Eye (tissue), 1 donor: Measurements from ENCODE around the gene TPP1.

Experiments used
- DNase-seq: peaks from one replicate; pipeline ENCODE4 v3.0.0-alpha.2; 2015

The TPP1 gene

DNA sequence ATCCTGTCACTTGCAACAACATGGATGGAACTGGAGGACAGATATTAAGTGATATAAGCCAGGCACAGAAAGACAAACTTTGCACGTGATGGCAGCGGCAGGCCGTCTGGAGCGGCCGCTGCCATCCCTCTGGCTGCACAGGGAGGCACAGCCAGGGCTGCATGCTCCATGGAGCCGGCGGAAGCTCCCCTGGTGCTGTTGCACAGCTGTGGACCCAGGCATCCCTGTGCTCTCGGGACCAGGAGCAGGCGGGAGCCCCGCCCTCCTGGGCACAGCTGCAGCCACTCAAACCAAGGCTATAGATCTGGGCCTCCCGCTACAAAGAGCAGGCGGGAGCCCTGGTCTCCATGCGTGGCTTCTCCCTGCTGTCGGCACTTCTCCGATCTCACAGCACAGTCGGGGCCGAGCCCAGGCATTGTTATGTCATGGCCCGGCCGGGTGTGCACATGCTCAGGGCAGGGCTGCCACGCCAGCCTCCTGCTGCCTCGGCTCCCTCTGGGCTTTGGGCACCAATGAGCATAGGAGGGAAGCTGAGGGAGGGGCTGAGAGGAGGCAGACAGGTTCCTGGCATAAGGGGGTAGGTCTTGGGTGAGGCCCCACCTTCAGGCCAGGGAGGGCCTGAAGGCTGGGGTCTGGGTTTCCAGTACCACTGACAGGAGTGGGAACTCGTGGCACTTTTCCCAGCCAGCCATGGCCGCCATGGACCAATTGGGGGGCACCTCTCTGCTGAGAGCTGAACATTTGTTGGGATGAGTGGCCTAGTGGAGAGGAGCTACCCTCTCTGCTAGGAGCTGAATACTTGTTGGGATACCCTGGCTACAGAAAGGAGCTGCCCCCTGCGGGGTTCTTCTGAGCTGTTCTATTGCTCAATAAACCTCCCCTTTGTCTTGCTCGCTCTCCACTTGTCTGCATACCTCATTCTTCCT lies 32.5 kb downstream of the TPP1 start:
- DNase-seq, result no peak

DNA sequence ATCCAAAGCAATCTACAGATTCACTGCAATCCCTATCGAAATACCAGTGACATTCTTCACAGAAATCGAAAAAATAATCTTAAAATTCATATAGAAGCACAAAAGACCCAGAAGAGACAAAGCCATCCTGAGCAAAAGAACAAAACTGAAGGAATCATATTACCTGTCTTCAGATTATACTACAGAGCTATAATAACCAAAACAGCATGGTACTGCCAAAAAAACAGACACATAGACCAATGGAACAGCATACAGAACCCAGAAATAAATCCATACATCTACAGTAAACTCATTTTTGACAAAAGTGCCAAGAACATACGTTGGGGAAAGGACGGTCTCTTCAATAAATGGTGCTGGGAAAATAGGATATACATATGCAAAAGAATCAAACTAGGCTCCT lies 34.7 kb downstream of the TPP1 start:
- DNase-seq, result no peak

DNA sequence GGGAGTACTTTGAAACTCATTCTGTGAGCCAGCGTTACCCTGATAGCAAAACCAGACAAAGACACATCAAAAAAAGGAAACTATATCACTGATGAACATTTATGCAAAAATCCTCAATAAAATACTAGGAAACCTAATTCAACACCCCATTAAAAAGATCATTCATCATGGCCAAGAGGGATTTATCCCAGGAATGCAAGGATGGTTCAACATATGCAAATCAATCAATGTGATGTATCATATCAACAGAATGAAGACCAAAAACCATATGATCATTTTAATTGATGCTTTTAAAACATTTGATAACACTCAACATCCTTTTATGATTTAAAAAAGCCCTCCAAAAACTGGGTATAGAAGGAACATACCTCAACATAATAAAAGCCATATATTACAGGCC lies 35.6 kb downstream of the TPP1 start:
- no peak for DNase-seq

DNA sequence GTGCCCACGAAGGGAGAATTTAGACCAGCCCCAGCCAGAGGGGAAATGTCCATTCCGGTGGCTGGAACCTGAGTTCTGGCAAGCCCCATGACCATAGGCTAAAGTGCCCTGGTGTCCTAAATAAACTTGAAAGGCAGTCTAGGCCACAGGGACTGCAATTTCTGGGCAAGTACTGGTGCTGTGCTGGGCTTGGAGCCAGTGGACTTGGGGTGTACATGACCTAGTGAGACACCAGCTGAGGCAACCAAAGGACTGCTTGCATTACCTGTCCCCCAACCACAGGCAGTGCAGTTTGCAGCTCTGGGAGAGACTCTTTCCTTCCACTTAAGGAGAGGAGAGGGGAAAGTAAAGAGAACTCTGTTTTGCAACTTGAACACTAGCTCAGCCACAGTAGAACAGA lies 39.5 kb downstream of the TPP1 start:
- no peak for DNase-seq

DNA sequence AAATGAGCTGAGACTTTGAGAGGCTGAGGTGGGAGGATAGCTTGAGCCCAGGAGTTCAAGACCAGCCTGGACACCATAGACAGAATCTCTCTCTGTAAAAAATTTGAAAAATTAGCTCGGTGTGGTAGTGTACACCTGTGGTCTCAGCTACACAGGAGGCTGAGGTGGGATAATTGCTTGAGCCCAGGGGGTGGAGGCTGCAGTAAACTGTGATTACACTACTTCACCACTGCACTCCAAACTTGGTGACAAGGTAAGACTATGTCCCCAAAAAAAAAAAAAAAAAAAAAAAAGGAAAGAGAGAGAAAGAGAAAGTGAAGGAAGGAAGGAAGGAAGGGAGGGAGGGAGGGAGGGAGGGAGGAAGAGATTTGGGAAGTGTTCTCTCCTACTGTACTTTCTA lies 41.1 kb downstream of the TPP1 start:
- DNase-seq, result no peak

DNA sequence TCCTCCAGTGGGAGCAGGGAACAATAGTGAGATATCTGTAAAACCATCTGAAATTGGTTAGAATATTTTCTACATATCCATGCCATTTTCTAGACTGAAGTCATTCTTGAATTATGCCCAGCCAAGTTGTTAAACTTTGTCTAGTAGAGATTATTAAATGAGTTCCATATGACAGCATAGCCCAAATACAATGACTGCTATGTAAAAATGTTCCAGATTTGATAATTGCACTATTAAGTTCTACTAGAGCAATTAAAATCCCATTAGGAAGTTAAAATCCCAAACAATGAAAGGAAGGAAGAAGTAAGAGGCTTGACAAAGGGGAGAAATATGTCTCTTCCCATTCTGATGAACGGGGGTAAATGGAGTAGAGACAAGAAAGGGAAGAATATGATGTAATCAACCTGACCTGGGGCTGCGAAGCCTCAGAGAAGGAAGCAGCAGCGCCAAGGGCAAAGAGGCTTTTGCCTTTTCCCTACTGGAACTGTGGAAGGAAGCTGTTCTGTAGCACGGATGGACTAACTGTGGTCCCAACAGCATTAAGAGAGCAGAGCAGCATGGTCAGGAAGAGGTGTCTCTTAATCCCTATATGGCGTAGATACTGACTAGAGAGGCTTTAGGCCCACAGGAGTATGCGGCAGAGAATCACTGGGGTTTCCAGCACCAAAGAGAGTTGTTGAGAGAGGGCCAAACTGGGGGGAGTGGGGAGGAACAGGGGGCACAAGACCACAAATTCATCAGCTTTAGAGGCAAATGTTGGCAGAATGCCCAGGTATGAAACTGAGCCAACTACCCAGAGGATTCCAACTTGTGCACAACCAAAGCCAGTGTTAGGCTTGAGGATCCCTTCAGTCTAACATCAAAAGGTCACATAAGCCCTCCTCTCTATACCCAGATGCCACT lies 42.5 kb downstream of the TPP1 start:
- DNase-seq, result peak; percentile 81

DNA sequence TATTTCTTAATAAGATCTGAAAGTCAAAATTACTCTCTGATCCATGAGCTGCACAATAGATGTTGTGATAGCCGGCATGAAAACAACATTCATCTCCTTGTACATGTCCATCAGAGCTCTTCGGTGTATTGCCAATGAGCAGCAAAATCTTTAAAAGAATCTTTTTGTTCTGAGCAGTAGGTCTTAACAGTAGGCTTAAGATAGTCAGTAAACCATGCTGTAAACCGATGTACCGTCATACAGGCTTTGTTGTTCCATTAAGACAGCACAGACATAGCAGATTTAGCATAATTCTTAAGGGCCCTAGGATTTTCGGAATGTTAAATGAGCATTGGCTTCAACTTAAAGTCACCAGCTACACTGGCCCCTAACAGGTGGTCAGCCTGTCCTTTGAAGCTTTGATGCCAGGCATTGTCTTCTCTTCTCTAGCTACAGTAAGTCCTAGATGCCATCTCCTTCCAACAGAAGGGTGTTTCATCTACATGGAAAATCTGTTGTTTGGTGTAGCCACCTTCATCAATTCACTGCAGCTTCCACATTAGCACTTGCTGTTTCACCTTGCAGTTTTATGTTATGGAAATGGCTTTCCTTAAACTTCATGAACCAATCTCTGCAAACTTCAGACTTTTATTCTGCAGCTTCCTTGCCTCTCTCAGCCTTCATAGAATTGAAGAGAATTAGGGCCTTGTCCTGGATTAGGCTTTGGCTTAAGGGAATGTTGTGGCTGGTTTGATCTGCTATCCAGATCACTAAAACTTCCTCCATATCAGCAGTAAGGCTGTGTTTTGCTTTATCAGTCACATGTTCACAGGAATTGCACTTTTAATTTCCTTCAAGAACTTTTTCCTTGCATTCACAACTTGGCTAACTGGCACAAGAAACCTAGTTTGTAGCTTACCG lies 44.2 kb downstream of the TPP1 start:
- DNase-seq, result no peak

DNA sequence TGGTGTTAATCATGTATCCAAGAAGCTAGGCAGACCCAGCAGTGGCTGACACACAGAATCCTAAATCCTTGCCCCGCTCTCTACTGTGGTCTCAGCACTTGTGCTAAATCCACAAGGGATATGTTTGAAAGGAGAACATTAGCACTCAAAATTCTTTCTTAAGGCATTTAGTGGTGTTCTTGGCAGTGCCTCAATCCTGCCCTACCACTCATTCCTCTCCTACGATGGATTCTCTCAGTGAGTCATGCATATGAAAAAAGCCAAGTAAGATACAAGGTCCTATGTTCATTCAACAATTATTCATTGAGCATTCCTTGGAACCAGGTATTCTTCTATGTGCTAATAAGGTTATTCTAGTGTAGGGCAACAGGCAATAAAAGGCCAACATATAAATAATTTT lies 47.0 kb downstream of the TPP1 start:
- DNase-seq, result no peak

DNA sequence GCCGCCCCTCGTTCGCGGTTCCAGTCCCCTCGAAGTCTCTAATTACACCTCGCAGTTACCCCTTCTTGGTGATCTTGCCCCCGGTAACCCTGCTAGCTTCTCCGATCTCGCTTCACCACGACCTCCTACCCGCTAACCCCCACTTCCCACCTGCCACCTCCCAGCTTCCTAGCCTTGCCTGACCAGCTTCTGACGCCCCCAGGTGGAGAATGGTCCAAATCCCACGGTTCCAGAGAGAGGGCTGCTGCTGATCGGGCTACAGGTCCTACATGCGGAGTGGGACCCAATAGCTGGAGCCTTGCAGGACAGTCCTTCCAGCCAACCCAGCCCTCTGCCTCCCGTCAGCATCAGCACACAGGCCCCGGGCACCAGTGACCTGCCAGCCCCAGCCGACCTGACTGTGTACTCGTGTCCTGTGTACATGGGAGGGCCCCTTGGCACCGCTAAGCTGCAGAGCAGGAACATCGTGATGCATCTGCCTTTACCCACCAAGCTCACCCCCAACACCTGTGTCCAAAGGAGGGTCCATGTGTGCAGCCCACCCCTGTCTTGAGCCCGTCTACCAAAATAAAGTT lies 47.7 kb downstream of the TPP1 start:
- no peak for DNase-seq

DNA sequence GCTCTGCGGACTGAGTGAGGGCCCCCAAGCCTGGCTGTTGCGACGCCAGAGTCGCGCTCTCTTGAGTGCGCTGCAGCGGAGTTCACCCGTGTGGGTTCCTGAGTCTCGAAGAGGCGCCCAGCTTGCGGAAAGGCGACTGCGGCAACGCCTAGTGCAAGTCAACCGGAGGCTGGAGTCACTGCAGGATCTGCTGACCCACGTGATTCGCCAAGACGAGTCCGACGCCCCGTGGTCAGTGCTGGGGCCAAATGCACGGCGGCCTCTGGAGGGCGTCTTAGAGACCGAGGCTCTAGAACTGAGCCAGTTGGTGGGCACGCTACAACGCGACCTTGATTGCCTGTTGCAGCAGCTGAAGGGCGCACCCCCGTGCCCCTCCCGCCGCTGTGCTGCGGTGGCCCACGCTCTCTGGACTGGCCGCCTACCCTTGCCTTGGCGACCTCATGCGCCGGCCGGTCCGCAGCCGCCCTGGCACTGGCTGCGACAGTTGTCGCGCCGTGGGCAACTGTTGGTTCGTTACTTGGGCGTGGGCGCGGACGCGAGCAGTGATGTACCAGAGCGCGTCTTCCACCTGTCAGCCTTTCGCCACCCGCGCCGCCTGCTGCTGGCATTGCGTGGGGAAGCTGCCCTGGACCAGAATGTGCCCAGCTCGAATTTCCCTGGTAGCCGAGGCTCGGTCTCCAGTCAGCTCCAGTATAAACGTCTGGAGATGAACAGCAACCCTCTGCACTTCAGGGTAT lies 48.4 kb downstream of the TPP1 start:
- no peak for DNase-seq

DNA sequence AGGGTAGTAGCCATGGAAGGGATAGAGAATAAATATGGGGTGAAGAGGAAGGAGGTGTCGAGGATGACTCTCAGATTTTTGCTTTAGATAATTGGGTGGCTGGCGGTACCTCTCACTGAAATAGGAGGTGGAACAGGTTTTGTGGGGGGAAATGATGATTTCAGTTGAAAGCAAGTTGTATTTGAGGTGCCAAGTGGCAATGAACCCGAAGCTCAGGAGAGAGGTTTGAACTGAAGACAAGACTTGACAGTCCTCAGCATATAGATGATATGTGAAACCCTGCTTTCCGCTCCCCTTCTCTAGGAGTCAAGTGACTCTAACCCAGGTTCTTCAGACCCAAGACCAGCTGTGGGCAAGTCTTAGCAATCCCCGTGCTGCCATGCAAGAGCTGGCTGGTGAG lies 49.5 kb downstream of the TPP1 start:
- DNase-seq, result no peak

DNA sequence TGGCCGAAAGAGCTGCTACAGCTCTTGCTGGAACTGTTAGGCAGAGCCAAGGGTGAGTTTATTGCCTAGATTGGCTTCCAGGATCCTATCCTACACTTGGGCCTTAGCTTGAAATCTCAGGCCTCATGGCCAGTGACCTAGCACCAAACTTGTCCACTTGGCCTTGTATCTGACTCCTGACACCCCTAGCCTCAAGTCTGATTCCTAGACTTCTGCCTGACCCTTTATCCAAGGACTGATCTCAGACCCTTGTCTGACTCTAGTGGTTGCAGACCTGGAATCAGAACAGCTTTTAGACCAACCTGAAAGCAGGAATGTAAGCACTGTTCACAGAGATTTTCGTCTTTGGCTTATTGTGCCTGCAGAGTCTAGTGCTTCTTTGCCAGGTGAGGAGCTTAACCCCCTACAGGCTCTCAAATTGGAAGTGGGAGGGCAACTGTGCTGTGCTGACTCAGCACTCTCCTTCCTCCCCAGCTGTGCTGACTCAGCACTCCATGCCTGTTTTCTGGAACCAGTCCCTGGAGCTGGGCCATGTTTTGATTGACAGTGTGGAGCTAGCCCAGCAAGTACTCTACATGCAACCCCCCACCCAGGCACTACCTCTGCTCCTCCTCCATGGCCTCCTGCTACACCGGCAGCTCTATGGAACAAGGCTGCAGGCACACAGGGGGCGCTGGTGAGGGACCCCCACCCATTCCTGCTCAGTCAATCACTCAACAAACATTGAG lies 50.9 kb downstream of the TPP1 start:
- DNase-seq, result peak; percentile 68

DNA sequence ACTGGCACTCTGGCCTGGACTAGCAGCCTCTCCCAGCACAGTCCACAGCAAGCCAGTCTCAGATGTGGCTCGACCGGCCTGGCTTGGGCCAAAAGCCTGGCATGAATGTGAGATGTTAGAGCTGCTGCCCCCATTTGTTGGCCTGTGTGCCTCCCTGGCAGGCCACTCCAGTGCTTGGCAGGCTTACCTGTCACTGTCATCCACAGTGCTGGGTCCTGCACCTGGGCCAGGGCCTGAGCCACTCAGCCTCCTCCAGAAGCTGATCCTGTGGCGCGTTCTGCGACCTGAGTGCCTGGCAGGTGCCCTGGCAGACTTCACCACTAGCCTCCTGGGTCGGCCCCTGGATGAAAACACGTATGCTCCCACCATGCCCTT lies 51.9 kb downstream of the TPP1 start:
- no peak for DNase-seq

DNA sequence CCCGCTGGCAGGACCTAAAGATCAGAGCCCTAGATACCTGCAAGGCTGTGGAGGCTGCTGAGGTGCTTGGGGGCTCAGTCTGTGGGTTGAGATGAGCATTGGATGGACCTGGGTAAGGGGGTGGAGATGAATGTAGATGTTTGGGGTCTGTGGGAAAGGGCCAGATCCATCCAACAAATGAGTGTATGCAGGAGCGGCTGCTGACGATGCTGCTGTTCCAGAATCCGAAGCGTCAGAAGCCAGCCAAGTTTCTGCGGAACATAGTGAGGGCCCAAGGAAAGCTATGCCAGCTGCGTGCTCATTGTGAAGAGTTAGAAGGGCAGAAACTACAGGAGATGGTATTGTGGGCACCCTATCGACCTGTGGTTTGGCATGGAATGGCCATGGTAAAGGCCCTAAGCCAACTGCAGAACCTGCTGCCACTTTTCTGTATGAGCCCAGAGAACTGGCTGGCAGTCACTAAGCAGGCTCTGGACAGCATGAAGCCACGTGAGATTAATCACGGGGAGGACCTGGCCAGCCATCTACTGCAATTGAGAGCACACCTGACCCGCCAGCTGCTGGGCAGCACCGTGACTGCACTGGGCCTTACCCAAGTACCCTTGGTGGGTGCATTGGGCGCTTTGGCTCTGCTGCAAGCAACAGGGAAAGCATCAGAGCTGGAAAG lies 52.4 kb downstream of the TPP1 start:
- no peak for DNase-seq

DNA sequence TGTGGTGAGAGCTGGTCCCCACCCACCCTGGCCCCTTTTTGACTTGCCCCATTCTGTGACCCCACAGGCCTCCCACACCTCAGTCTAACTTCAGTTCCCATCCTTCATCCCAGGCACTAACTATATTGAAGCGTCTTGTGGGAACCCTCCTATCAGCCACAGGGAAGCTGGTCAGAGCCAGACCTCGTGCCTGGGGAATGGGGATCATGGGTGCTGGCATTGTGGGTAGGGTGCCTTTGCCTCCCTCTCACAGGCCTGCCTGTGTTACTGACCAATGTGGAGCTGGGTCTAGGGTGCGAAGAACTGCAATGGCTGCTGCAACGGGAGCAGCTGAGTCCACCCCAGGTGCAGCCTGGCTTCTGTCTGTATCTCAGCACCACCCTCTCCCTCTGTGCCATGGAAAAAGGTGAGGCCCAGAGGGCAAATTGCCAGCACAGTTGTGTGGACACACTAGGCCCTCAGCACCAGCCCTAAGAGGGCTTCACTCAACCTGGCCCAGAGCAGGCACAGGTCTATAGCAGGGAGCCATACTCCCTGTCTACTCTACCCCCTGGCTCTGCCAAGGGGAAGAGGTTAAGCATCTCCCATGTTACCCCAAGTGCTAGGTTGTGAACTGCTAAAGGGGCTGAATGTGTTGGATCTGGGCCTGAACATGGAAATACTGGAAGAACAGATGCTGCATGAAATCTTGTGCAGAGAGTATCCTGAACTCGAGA lies 53.1 kb downstream of the TPP1 start:
- no peak for DNase-seq

DNA sequence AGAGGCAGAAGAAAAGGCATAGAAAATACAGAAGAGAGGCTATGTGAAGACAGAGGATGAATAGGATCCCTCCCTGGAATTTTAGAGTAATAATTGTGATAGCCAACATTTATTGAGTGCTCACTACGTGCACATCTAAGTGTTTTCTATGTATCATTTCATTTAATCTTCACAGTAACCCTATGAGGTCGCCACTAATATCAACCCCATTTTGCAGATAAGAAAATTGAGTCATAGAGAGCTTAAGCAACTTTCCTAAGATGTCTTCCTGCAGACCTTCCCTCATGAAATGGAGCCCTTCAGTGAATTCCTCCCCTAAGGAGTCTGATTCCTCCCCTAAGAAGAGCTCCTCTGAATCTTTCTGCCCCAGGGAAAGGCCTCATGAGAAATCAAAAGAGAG lies 53.9 kb downstream of the TPP1 start:
- DNase-seq, result no peak

DNA sequence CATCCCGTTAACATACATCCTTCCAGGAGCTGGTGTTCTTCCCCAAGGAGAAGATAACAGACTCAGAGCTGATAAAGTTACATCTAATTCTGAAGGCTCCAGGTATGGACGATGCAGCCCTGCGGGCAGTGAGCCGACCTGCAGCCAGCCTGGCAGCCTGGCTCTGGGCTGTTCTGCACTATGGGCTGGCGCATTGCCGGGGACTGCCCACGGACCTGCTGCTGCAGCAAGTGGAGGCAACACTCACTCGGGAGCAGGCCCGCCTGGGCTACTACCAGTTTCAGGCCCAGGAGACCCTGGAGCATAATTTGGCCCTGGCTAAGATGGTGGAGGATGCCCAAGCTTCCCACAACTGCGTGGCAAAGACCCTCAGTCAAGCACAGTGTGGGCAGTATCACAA lies 55.6 kb downstream of the TPP1 start:
- no peak for DNase-seq

DNA sequence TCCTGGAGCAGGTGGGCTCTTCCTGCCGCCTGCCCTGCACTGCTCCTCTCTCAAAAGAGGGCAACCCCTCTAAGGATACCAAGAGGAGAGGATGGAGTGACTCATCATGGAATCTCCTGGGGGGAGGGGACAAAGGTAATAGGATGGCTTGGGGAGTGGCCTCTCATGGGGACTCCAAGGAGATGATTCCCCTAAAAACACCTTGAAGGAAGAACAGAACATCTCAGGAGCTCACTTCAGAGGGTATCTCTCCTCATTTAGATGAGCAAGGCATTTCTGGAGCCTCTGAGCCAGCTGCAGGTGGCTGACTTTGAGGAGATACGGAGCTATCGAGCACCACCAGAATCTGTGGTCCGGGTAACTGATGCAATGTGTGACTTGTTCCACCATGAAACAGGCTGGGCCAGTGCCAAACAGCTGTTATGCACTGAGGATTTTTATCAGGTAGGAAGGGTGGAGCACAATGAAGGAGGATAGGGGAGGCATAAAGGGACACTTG lies 56.1 kb downstream of the TPP1 start:
- DNase-seq, result no peak
